ENCODE data around the gene ERCC3. TPM values are rescaled to one million over a fixed set of nuclear protein-coding genes. Genes with fewer than 3 reads are reported as not detected.
"Not testable (repeated sequence)": the region's sequence is repeated elsewhere in the genome, so short reads cannot be mapped to it uniquely, and the experiment has no call there.

ERCC3 gene
- total RNA-seq, 1 experiment from 2014 or later = 69.5 TPM

GRCh38 chr2:127229555-127229954 is 64.4 kb downstream of the ERCC3 start:
- Histone ChIP-seq H3K4me3 (ENCODE audit: low read depth, low read length, poor library complexity, severe bottlenecking) (no peak overlapping the region), H3K4me1 (ENCODE audit: insufficient read depth, low read length, poor library complexity, severe bottlenecking) (peaks cover 21% of the 10 kb centered on the region), H3K36me3 (ENCODE audit: insufficient read depth, low read length, poor library complexity, severe bottlenecking) (no peaks in the 10 kb centered on the region), H3K27ac (ENCODE audit: low read depth, low read length, poor library complexity, severe bottlenecking) (no peak overlapping the region), H3K27me3 (replicated peaks; ENCODE audit: insufficient read depth, low read depth, low read length, poor library complexity) (no peaks in the 10 kb centered on the region), H3K9me3 (ENCODE audit: low read depth, low read length, poor library complexity, severe bottlenecking) (no peaks in the 10 kb centered on the region)
- BruUV-seq (replicated peaks) = no TSS peak
- ChIA-PET POLR2A (ENCODE audit: low non-redundant PET) (no interaction called here), CTCF (no interaction called here)
- intact Hi-C loops (cut with micrococcal nuclease; ENCODE audit: unreplicated experiment) = no loop called here
- TF ChIP-seq EZH2 (IDR thresholded peaks at IDR 0.05; ENCODE audit: borderline replicate concordance, low read depth, low read length, poor library complexity, severe bottlenecking) (no peak), CTCF (conservative IDR thresholded peaks at IDR 0.05; ENCODE audit: low read depth, low read length) (no peak)
- DNase-seq (ENCODE audit: low spot score) = no peak

GRCh38 chr2:127228102-127228501 is 65.8 kb downstream of the ERCC3 start:
- intact Hi-C loops (cut with micrococcal nuclease; ENCODE audit: unreplicated experiment) = no loop called here
- no TSS peak for BruUV-seq (replicated peaks)
- Histone ChIP-seq H3K4me3 (ENCODE audit: low read depth, low read length, poor library complexity, severe bottlenecking) (no peak overlapping the region), H3K27me3 (replicated peaks; ENCODE audit: insufficient read depth, low read depth, low read length, poor library complexity) (no peaks in the 10 kb centered on the region), H3K36me3 (ENCODE audit: insufficient read depth, low read length, poor library complexity, severe bottlenecking) (no peaks in the 10 kb centered on the region), H3K9me3 (ENCODE audit: low read depth, low read length, poor library complexity, severe bottlenecking) (no peaks in the 10 kb centered on the region), H3K4me1 (ENCODE audit: insufficient read depth, low read length, poor library complexity, severe bottlenecking) (peaks cover 26% of the 10 kb centered on the region), H3K27ac (ENCODE audit: low read depth, low read length, poor library complexity, severe bottlenecking) (no peak overlapping the region)
- peak; percentile 43 for DNase-seq (ENCODE audit: low spot score)
- ChIA-PET POLR2A (ENCODE audit: low non-redundant PET) (no interaction called here), CTCF (no interaction called here)
- no peak for TF ChIP-seq EZH2 (IDR thresholded peaks at IDR 0.05; ENCODE audit: borderline replicate concordance, low read depth, low read length, poor library complexity, severe bottlenecking)
- no peak for TF ChIP-seq CTCF (conservative IDR thresholded peaks at IDR 0.05; ENCODE audit: low read depth, low read length)

GRCh38 chr2:127227264-127227660 is 66.7 kb downstream of the ERCC3 start:
- H3K9me3 ChIP-seq (ENCODE audit: low read depth, low read length, poor library complexity, severe bottlenecking); H3K36me3 ChIP-seq (ENCODE audit: insufficient read depth, low read length, poor library complexity, severe bottlenecking); DNase-seq (ENCODE audit: low spot score); intact Hi-C loops (cut with micrococcal nuclease; ENCODE audit: unreplicated experiment); H3K27ac ChIP-seq (ENCODE audit: low read depth, low read length, poor library complexity, severe bottlenecking); BruUV-seq (replicated peaks); H3K27me3 ChIP-seq (replicated peaks; ENCODE audit: insufficient read depth, low read depth, low read length, poor library complexity); POLR2A ChIA-PET (ENCODE audit: low non-redundant PET); H3K4me3 ChIP-seq (ENCODE audit: low read depth, low read length, poor library complexity, severe bottlenecking): not testable (repeated sequence)
- peaks cover 26% of the 10 kb centered on the region for H3K4me1 ChIP-seq (ENCODE audit: insufficient read depth, low read length, poor library complexity, severe bottlenecking)
- CTCF ChIA-PET = interaction anchor here (0.5 kb wide), 1 partner anchor 159 kb away, joined by 15 read pairs; no protein-coding TSS in a partner anchor

GRCh38 chr2:127226520-127227263 is 67.3 kb downstream of the ERCC3 start:
- Histone ChIP-seq H3K4me1 (ENCODE audit: insufficient read depth, low read length, poor library complexity, severe bottlenecking) (peaks cover 26% of the 10 kb centered on the region), H3K36me3 (ENCODE audit: insufficient read depth, low read length, poor library complexity, severe bottlenecking) (no peaks in the 10 kb centered on the region), H3K27me3 (replicated peaks; ENCODE audit: insufficient read depth, low read depth, low read length, poor library complexity) (no peaks in the 10 kb centered on the region), H3K4me3 (ENCODE audit: low read depth, low read length, poor library complexity, severe bottlenecking) (no peak overlapping the region), H3K27ac (ENCODE audit: low read depth, low read length, poor library complexity, severe bottlenecking) (no peak overlapping the region), H3K9me3 (ENCODE audit: low read depth, low read length, poor library complexity, severe bottlenecking) (no peaks in the 10 kb centered on the region)
- CTCF ChIA-PET = interaction anchor here (0.5 kb wide), 1 partner anchor 159 kb away, joined by 15 read pairs; no protein-coding TSS in a partner anchor
- DNase-seq (ENCODE audit: low spot score) = peak; percentile 67
- no peak for TF ChIP-seq CTCF (conservative IDR thresholded peaks at IDR 0.05; ENCODE audit: low read depth, low read length)
- BruUV-seq (replicated peaks) = no TSS peak
- intact Hi-C loops (cut with micrococcal nuclease; ENCODE audit: unreplicated experiment) = no loop called here
- POLR2A ChIA-PET (ENCODE audit: low non-redundant PET) = no interaction called here

All from A673 (cell line).